HL-60/S4 treated with phorbol 12-myristate 13-acetate at 8.2 ng/mL for 4 days and 3 days (cell line): ENCODE data around the gene MRPL37.

Experiments used
- in situ Hi-C: fragments of 300-500 bp; cut with MboI; formaldehyde crosslinking; loops from 2 replicates; pipeline ENCODE4 v1.15.0; 2022; ENCODE audit warnings: low sequenced_read_pairs

MRPL37 gene

GRCh38 chr1:54238353-54239034 lies 38.5 kb downstream of the MRPL37 start:
- in situ Hi-C loops = no loop called here

GRCh38 chr1:54239035-54239383 lies 39.0 kb downstream of the MRPL37 start:
- in situ Hi-C loops = no loop called here

GRCh38 chr1:54239631-54240031 lies 39.7 kb downstream of the MRPL37 start:
- in situ Hi-C loops = no loop called here

GRCh38 chr1:54240741-54241335 lies 40.9 kb downstream of the MRPL37 start:
- in situ Hi-C loops = no loop called here

GRCh38 chr1:54241364-54241763 lies 41.4 kb downstream of the MRPL37 start:
- in situ Hi-C loops = no loop called here

- in situ Hi-C loops = no loop called here
Observed at GRCh38 chr1:54243022-54243421, 43.1 kb downstream of the MRPL37 start.

- in situ Hi-C loops = no loop called here
Observed at GRCh38 chr1:54244655-54245054, 44.7 kb downstream of the MRPL37 start.

GRCh38 chr1:54245501-54245900 lies 45.5 kb downstream of the MRPL37 start:
- in situ Hi-C loops = no loop called here

GRCh38 chr1:54246116-54246721 lies 46.3 kb downstream of the MRPL37 start:
- in situ Hi-C loops = no loop called here

GRCh38 chr1:54247863-54248515 lies 48.0 kb downstream of the MRPL37 start:
- in situ Hi-C loops = no loop called here

GRCh38 chr1:54248966-54249365 lies 49.0 kb downstream of the MRPL37 start:
- in situ Hi-C loops = no loop called here

- in situ Hi-C loops = no loop called here
Observed at GRCh38 chr1:54249819-54250435, 50.0 kb downstream of the MRPL37 start.

- in situ Hi-C loops = no loop called here
Observed at GRCh38 chr1:54250670-54251069, 50.7 kb downstream of the MRPL37 start.

- in situ Hi-C loops = no loop called here
Observed at GRCh38 chr1:54252371-54252936, 52.5 kb downstream of the MRPL37 start.

GRCh38 chr1:54253480-54253879 lies 53.5 kb downstream of the MRPL37 start:
- in situ Hi-C loops = no loop called here

- in situ Hi-C loops = no loop called here
Observed at GRCh38 chr1:54254055-54254454, 54.1 kb downstream of the MRPL37 start.

GRCh38 chr1:54255026-54255702 lies 55.2 kb downstream of the MRPL37 start:
- in situ Hi-C loops = no loop called here

- in situ Hi-C loops = no loop called here
Observed at GRCh38 chr1:54256522-54257345, 56.8 kb downstream of the MRPL37 start.

- in situ Hi-C loops = no loop called here
Observed at GRCh38 chr1:54257346-54257620, 57.3 kb downstream of the MRPL37 start.

- in situ Hi-C loops = no loop called here
Observed at GRCh38 chr1:54257876-54258275, 57.9 kb downstream of the MRPL37 start.
